CD4-positive, alpha-beta memory T cell (primary cell): ENCODE measurements around the gene CPSF4L. TPM values are rescaled to one million over a fixed set of nuclear protein-coding genes. Genes with fewer than 3 reads are reported as not detected.

Source experiments
- CTCF ChIA-PET: fragments of 350-600 bp; sonication (Branson Sonifier 250); formaldehyde crosslinking; loops from one replicate; lab custom pipeline; 2021; ENCODE audit warnings: inconsistent platforms; ENCODE audit not compliant: partially characterized antibody; lab: Charles Lee
- POLR2A ChIA-PET: fragments of 350-600 bp; sonication (Branson Sonifier 250); formaldehyde crosslinking; loops from one replicate; lab custom pipeline; 2021; ENCODE audit not compliant: partially characterized antibody; lab: Charles Lee
- DNase-seq, 5 donors: peaks; one replicate each; pipeline versions ENCODE4 v3.0.0 to v3.0.0-alpha.2; 2020 to 2022; ENCODE audit warnings: mixed read lengths in 1 of 5
- H3K27ac ChIP-seq: one replicate; pipeline ENCODE4 v1.7.0; 2013; ENCODE audit warnings: low read depth, low read length
- H3K27me3 ChIP-seq: 2 replicates; pipeline ENCODE4 v1.7.0; 2013; ENCODE audit warnings: mild to moderate bottlenecking, low read length, moderate library complexity; ENCODE audit not compliant: insufficient read depth
- H3K36me3 ChIP-seq: 2 replicates; pipeline ENCODE4 v1.7.0; 2013; ENCODE audit warnings: mild to moderate bottlenecking, low read length, moderate library complexity; ENCODE audit not compliant: insufficient read depth
- H3K4me1 ChIP-seq: 2 replicates; pipeline ENCODE4 v1.7.0; 2013; ENCODE audit warnings: mild to moderate bottlenecking, low read length, moderate library complexity; ENCODE audit not compliant: insufficient read depth
- H3K4me3 ChIP-seq, 2 donors: one replicate each; pipeline ENCODE4 v1.7.0; 2013; ENCODE audit warnings: low read length in 2 of 2, mild to moderate bottlenecking in 1 of 2
- H3K9me3 ChIP-seq, 2 donors: one replicate each; pipeline ENCODE4 v1.7.0; 2013; ENCODE audit warnings: low read length in 2 of 2, control low read depth in 1 of 2; ENCODE audit not compliant: control insufficient read depth in 1 of 2
- H3K27ac Mint-ChIP-seq, 7 donors: one replicate each; pipeline ENCODE4 v1.8.0; 2020 to 2021; ENCODE audit warnings: mixed read lengths in 7 of 7, mild to moderate bottlenecking in 6 of 7, inconsistent platforms in 3 of 7, moderate library complexity in 3 of 7
- H3K27me3 Mint-ChIP-seq, 2 donors: one replicate each; pipeline ENCODE4 v1.8.0; 2020 to 2021; ENCODE audit warnings: mixed read lengths in 2 of 2
- H3K36me3 Mint-ChIP-seq, 2 donors: one replicate each; pipeline ENCODE4 v1.8.0; 2020 to 2021; ENCODE audit warnings: mixed read lengths in 2 of 2, inconsistent platforms in 1 of 2, mild to moderate bottlenecking in 1 of 2
- H3K4me1 Mint-ChIP-seq, 4 donors: one replicate each; pipeline ENCODE4 v1.8.0; 2020 to 2021; ENCODE audit warnings: mixed read lengths in 4 of 4, mild to moderate bottlenecking in 1 of 4
- H3K4me3 Mint-ChIP-seq, 8 donors: one replicate each; pipeline ENCODE4 v1.8.0; 2020 to 2021; ENCODE audit warnings: mixed read lengths in 8 of 8, mild to moderate bottlenecking in 7 of 8, moderate library complexity in 6 of 8, inconsistent platforms in 3 of 8
- H3K9me3 Mint-ChIP-seq, 8 donors: one replicate each; pipeline ENCODE4 v1.8.0; 2020 to 2021; ENCODE audit warnings: mixed read lengths in 8 of 8, mild to moderate bottlenecking in 5 of 8, inconsistent platforms in 3 of 8, moderate library complexity in 1 of 8
- intact Hi-C: fragments of 100-400 bp; cut with micrococcal nuclease; formaldehyde crosslinking; loops from one replicate; pipeline ENCODE4 v1.15.1; 2023
- polyA plus RNA-seq, 2 donors: library from polyadenylated mRNA; unstranded; fragments of 300-500 nt; fragmentation: Illumina TruSeq; gene quantifications; one replicate each; pipeline ENCODE4 v1.2.3, GENCODE V29; 2021
- total RNA-seq, 2 experiments: library from RNA; stranded (reverse); gene quantifications; one replicate each; pipeline ENCODE4 v1.2.3, GENCODE V29; 2021

CPSF4L gene
- total and polyA plus RNA-seq, 4 experiments from 2014 or later: not detected

- Histone ChIP-seq H3K27ac (no peak overlapping the region), H3K4me3 (no peak overlapping the region), H3K27me3 (no peaks in the 10 kb centered on the region), H3K4me1 (no peaks in the 10 kb centered on the region), H3K36me3 (no peaks in the 10 kb centered on the region), H3K9me3 (no peaks in the 10 kb centered on the region)
- ChIA-PET POLR2A (no interaction called here), CTCF (interaction anchor here (0.8 kb wide), 1 partner anchor 91 kb away, joined by 3 read pairs; no protein-coding TSS in a partner anchor)
- no peaks in the 10 kb centered on the region for H3K4me1 Mint-ChIP-seq
- no peak overlapping the region for H3K4me3 Mint-ChIP-seq
- no peak overlapping the region for H3K27ac Mint-ChIP-seq
- intact Hi-C loops: no loop called here
- H3K9me3 Mint-ChIP-seq: peaks cover 0 to 2% (median 0%) of the 10 kb centered on the region in 8 donors
- H3K27me3 Mint-ChIP-seq: peaks cover 4 to 9% of the 10 kb centered on the region in 2 donors
- no peaks in the 10 kb centered on the region for H3K36me3 Mint-ChIP-seq
- DNase-seq: no peak
Observed at GRCh38 chr17:73278465-73279453, 17.1 kb upstream of the CPSF4L start.

GRCh38 chr17:73278049-73278464 is 16.4 kb upstream of the CPSF4L start:
- Histone ChIP-seq H3K27me3 (no peaks in the 10 kb centered on the region), H3K27ac (no peak overlapping the region), H3K4me1 (no peaks in the 10 kb centered on the region), H3K36me3 (no peaks in the 10 kb centered on the region), H3K9me3 (no peaks in the 10 kb centered on the region), H3K4me3 (no peak overlapping the region)
- Mint-ChIP-seq H3K4me3 (no peak overlapping the region), H3K27me3 (peaks cover 4 to 9% of the 10 kb centered on the region in 2 donors), H3K9me3 (peaks cover 0 to 2% (median 0%) of the 10 kb centered on the region in 8 donors), H3K4me1 (no peaks in the 10 kb centered on the region), H3K36me3 (no peaks in the 10 kb centered on the region), H3K27ac (no peak overlapping the region)
- POLR2A ChIA-PET: no interaction called here
- no peak for DNase-seq
- intact Hi-C loops: no loop called here
- CTCF ChIA-PET: no interaction called here

GRCh38 chr17:73274490-73274889 is 12.8 kb upstream of the CPSF4L start:
- Mint-ChIP-seq H3K27ac (no peak overlapping the region), H3K36me3 (no peaks in the 10 kb centered on the region), H3K27me3 (peaks cover 2 to 9% of the 10 kb centered on the region in 2 donors), H3K4me1 (no peaks in the 10 kb centered on the region), H3K4me3 (no peak overlapping the region), H3K9me3 (peaks cover 0 to 2% (median 0%) of the 10 kb centered on the region in 8 donors)
- POLR2A ChIA-PET: no interaction called here
- Histone ChIP-seq H3K4me3 (no peak overlapping the region), H3K27ac (no peak overlapping the region), H3K36me3 (no peaks in the 10 kb centered on the region), H3K27me3 (no peaks in the 10 kb centered on the region), H3K4me1 (no peaks in the 10 kb centered on the region), H3K9me3 (no peaks in the 10 kb centered on the region)
- no peak for DNase-seq
- CTCF ChIA-PET: no interaction called here
- intact Hi-C loops: no loop called here

GRCh38 chr17:73272906-73273218 is 11.2 kb upstream of the CPSF4L start:
- peaks cover 0 to 2% (median 0%) of the 10 kb centered on the region in 8 donors for H3K9me3 Mint-ChIP-seq
- no peak overlapping the region for H3K4me3 ChIP-seq
- no peaks in the 10 kb centered on the region for H3K36me3 Mint-ChIP-seq
- H3K27ac Mint-ChIP-seq: no peak overlapping the region
- POLR2A ChIA-PET: no interaction called here
- H3K4me1 Mint-ChIP-seq: no peaks in the 10 kb centered on the region
- CTCF ChIA-PET: no interaction called here
- H3K27me3 ChIP-seq: no peaks in the 10 kb centered on the region
- no peak for DNase-seq
- H3K9me3 ChIP-seq: no peaks in the 10 kb centered on the region
- H3K4me1 ChIP-seq: no peaks in the 10 kb centered on the region
- no peak overlapping the region for H3K4me3 Mint-ChIP-seq
- H3K27ac ChIP-seq: no peak overlapping the region
- intact Hi-C loops: no loop called here
- H3K27me3 Mint-ChIP-seq: peaks cover 0 to 4% of the 10 kb centered on the region in 2 donors
- H3K36me3 ChIP-seq: no peaks in the 10 kb centered on the region

- no peaks in the 10 kb centered on the region for H3K27me3 ChIP-seq
- Mint-ChIP-seq H3K4me3 (no peak overlapping the region), H3K36me3 (no peaks in the 10 kb centered on the region), H3K27ac (no peak overlapping the region), H3K27me3 (peaks cover 0 to 4% of the 10 kb centered on the region in 2 donors), H3K9me3 (peaks cover 0 to 2% (median 0%) of the 10 kb centered on the region in 8 donors), H3K4me1 (no peaks in the 10 kb centered on the region)
- no peak overlapping the region for H3K4me3 ChIP-seq
- intact Hi-C loops: no loop called here
- H3K27ac ChIP-seq: no peak overlapping the region
- ChIA-PET CTCF (no interaction called here), POLR2A (no interaction called here)
- H3K9me3 ChIP-seq: no peaks in the 10 kb centered on the region
- H3K4me1 ChIP-seq: no peaks in the 10 kb centered on the region
- no peaks in the 10 kb centered on the region for H3K36me3 ChIP-seq
- DNase-seq: no peak
Observed at GRCh38 chr17:73271072-73271471, 9.4 kb upstream of the CPSF4L start.

- no peaks in the 10 kb centered on the region for H3K27me3 ChIP-seq
- intact Hi-C loops: no loop called here
- Mint-ChIP-seq H3K27me3 (peaks cover 0 to 4% of the 10 kb centered on the region in 2 donors), H3K36me3 (no peaks in the 10 kb centered on the region), H3K27ac (no peak overlapping the region), H3K9me3 (peaks cover 0 to 2% (median 0%) of the 10 kb centered on the region in 8 donors), H3K4me1 (no peaks in the 10 kb centered on the region), H3K4me3 (no peak overlapping the region)
- H3K27ac ChIP-seq: no peak overlapping the region
- ChIA-PET POLR2A (interaction anchor here (0.6 kb wide), 1 partner anchor 650 kb away, joined by 3 read pairs; no protein-coding TSS in a partner anchor), CTCF (no interaction called here)
- DNase-seq: no peak
- H3K4me1 ChIP-seq: no peaks in the 10 kb centered on the region
- H3K9me3 ChIP-seq: no peaks in the 10 kb centered on the region
- no peak overlapping the region for H3K4me3 ChIP-seq
- H3K36me3 ChIP-seq: no peaks in the 10 kb centered on the region
Observed at GRCh38 chr17:73269791-73270190, 8.1 kb upstream of the CPSF4L start.

- peaks cover 0 to 3% of the 10 kb centered on the region in 2 donors for H3K27me3 Mint-ChIP-seq
- H3K27ac Mint-ChIP-seq: no peak overlapping the region
- no peak overlapping the region for H3K4me3 Mint-ChIP-seq
- no peaks in the 10 kb centered on the region for H3K4me1 ChIP-seq
- H3K27me3 ChIP-seq: no peaks in the 10 kb centered on the region
- H3K4me1 Mint-ChIP-seq: no peaks in the 10 kb centered on the region
- H3K9me3 Mint-ChIP-seq: no peaks in the 10 kb centered on the region
- POLR2A ChIA-PET: no interaction called here
- no peak overlapping the region for H3K27ac ChIP-seq
- no peaks in the 10 kb centered on the region for H3K9me3 ChIP-seq
- CTCF ChIA-PET: interaction anchor here (1.6 kb wide), 1 partner anchor 13 kb away, joined by 7 read pairs; no protein-coding TSS in a partner anchor
- H3K36me3 ChIP-seq: no peaks in the 10 kb centered on the region
- intact Hi-C loops: no loop called here
- no peak overlapping the region for H3K4me3 ChIP-seq
- no peak for DNase-seq
- H3K36me3 Mint-ChIP-seq: no peaks in the 10 kb centered on the region
Observed at GRCh38 chr17:73269329-73269615, 7.6 kb upstream of the CPSF4L start.
